Measurements from ENCODE around the gene RIMBP2. TPM values are rescaled to one million over a fixed set of nuclear protein-coding genes. Genes with fewer than 3 reads are reported as not detected.

Gene RIMBP2
- total and polyA plus RNA-seq, 9 donors: 1.1 to 16.2 (median 3.5) TPM

DNA sequence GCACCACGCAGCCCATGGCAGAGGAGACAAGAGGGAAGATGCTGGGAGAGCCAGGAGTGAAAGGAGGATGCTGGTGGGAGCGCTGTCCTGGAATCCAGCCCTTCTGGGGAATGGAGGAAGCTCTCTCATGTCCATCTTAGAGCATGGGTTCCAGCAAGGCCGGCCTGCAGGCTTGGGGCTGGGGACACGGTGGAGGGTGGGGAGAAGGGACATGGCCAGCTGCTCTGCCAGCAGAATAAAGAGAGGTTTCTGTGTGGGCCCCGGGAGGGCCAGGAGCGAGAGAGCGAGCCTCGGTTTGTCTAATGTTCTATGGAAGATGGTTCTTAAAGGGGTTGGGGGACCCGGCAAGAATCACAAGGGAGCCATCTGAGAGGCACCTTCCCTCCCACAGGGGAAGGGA, 60.2 kb downstream of the RIMBP2 start:
- H3K27ac ChIP-seq: no peak overlapping the region
- no peaks in the 10 kb centered on the region for H3K27me3 ChIP-seq
- TF ChIP-seq, protein P1, sequence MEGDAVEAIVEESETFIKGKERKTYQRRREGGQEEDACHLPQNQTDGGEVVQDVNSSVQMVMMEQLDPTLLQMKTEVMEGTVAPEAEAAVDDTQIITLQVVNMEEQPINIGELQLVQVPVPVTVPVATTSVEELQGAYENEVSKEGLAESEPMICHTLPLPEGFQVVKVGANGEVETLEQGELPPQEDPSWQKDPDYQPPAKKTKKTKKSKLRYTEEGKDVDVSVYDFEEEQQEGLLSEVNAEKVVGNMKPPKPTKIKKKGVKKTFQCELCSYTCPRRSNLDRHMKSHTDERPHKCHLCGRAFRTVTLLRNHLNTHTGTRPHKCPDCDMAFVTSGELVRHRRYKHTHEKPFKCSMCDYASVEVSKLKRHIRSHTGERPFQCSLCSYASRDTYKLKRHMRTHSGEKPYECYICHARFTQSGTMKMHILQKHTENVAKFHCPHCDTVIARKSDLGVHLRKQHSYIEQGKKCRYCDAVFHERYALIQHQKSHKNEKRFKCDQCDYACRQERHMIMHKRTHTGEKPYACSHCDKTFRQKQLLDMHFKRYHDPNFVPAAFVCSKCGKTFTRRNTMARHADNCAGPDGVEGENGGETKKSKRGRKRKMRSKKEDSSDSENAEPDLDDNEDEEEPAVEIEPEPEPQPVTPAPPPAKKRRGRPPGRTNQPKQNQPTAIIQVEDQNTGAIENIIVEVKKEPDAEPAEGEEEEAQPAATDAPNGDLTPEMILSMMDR (IDR thresholded peaks at IDR 0.05): no peak
- TF ChIP-seq POLR2A (IDR thresholded peaks at IDR 0.05) (no peak), EP300 (IDR thresholded peaks at IDR 0.05) (no peak)
- H3K4me3 ChIP-seq: no peak overlapping the region
- no peaks in the 10 kb centered on the region for H3K9me3 ChIP-seq
- 83 to 86% (median 86%) methylated on average over 9 of the region's 9 CpGs for WGBS, 3 donors
- no peak for DNase-seq
- H3K4me1 ChIP-seq (ENCODE audit: insufficient read depth): no peaks in the 10 kb centered on the region
- no peaks in the 10 kb centered on the region for H3K36me3 ChIP-seq
- intact Hi-C loops (cut with DNase I): no loop called here

DNA sequence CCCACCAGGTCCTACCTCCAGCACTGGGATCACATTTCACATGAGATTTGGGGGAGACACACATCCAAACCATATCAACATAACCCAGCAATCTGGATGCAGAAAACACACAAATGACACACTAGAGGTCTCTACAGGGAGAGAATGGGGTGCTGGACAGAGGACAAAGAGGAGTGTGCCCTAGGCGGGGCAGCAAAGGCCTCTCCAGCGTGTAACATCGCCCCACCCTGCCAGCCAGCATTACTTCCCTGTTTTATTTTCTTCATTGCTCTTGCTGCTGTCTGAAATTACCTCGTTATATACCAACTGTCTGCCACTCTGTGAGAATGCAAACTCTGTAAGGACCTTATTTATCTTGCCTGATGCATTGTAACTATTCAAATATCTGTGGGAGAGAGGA, 61.1 kb downstream of the RIMBP2 start:
- H3K27ac ChIP-seq: no peak overlapping the region
- no peaks in the 10 kb centered on the region for H3K27me3 ChIP-seq
- no peaks in the 10 kb centered on the region for H3K4me1 ChIP-seq (ENCODE audit: insufficient read depth)
- H3K4me3 ChIP-seq: no peak overlapping the region
- intact Hi-C loops (cut with DNase I): no loop called here
- WGBS, 3 donors: 70 to 83% (median 79%) methylated on average over 4 of the region's 4 CpGs
- DNase-seq: no peak
- TF ChIP-seq EP300 (IDR thresholded peaks at IDR 0.05) (no peak), POLR2A (IDR thresholded peaks at IDR 0.05) (no peak)
- TF ChIP-seq, protein P1 (IDR thresholded peaks at IDR 0.05): no peak
- H3K36me3 ChIP-seq: no peaks in the 10 kb centered on the region
- no peaks in the 10 kb centered on the region for H3K9me3 ChIP-seq

DNA sequence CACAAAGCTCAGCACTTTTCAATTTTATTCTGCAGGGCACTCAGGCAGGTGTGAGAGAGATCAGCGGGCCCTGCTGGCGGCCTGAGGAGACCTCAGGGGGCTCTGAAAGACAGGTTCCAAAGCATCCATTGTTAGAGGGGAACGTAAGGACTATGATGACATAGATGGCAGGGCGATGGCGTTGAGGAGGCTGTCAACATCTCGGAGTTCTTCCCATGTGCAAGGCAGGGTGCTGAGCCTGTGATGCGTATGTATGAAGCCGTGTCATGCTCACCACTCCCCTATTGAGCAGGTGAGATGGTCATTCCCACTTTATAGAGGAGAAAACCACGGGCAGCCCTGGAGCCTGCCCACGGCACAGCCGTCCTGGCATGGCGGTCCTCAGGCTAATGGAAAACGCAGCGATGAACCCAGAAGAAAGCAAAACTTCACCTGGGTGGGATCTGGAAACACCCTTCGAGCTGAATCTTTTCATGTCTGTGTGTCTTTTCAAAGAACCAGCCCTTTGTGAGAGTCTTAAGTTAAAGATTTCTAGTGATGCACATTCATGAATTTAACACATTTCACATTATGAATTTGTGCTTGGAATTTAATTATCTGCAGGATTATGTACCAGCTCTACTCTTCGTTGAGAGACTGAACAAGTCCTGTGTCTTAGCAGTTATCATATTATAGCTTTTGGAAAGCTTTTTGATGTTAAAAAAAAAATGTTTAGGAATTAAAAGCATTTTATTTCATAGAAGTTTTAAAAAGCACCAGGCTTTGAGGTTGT, 64.7 kb downstream of the RIMBP2 start:
- 84 to 90% (median 85%) methylated on average over 16 of the region's 16 CpGs for WGBS, 3 donors
- no peaks in the 10 kb centered on the region for H3K4me1 ChIP-seq (ENCODE audit: insufficient read depth)
- intact Hi-C loops (cut with DNase I): no loop called here
- no peaks in the 10 kb centered on the region for H3K27me3 ChIP-seq
- TF ChIP-seq, protein P1 (IDR thresholded peaks at IDR 0.05): no peak
- no peak for TF ChIP-seq POLR2A (IDR thresholded peaks at IDR 0.05)
- TF ChIP-seq EP300 (IDR thresholded peaks at IDR 0.05): no peak
- H3K9me3 ChIP-seq: no peaks in the 10 kb centered on the region
- no peak for DNase-seq
- H3K36me3 ChIP-seq: no peaks in the 10 kb centered on the region
- no peak overlapping the region for H3K27ac ChIP-seq
- H3K4me3 ChIP-seq: no peak overlapping the region

DNA sequence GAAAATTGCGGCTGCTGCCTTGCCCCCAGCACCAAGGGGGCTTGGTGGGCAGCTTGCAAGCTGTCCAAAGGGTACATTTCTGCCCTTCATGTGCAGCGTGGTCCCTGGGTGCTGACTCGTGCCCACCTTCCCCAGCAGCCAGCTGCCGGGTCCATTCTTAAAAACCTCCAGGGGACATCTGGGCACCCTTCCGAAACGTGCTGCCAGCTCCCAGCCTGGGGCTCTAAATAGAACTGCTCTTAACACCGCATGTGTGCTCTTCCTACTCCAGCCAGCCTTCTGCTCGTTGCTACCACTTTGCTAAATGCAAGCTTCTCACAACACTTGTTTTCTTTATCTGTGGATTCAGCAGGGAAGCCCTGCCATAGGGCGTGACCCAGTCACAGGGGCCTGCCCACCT, 66.0 kb downstream of the RIMBP2 start:
- Histone ChIP-seq H3K9me3 (no peaks in the 10 kb centered on the region), H3K4me3 (no peak overlapping the region), H3K27ac (no peak overlapping the region), H3K4me1 (ENCODE audit: insufficient read depth) (no peaks in the 10 kb centered on the region), H3K27me3 (no peaks in the 10 kb centered on the region), H3K36me3 (no peaks in the 10 kb centered on the region)
- WGBS, 3 donors: 61 to 68% (median 64%) methylated on average over 9 of the region's 9 CpGs
- TF ChIP-seq, protein P1 (IDR thresholded peaks at IDR 0.05): no peak
- TF ChIP-seq POLR2A (IDR thresholded peaks at IDR 0.05): no peak
- no peak for TF ChIP-seq EP300 (IDR thresholded peaks at IDR 0.05)
- intact Hi-C loops (cut with DNase I): no loop called here
- no peak for DNase-seq
